Measurements from ENCODE around the gene HELZ. TPM values are rescaled to one million over a fixed set of nuclear protein-coding genes. Genes with fewer than 3 reads are reported as not detected.

HELZ gene
- total and polyA plus RNA-seq, 4 donors: 3.8 to 69.2 (median 25.7) TPM

GRCh38 chr17:67238991-67239390 is 6.0 kb downstream of the HELZ start (continued):
- TF ChIP-seq ZBTB33 (IDR thresholded peaks at IDR 0.05) (no peak), FOXA1 (IDR thresholded peaks at IDR 0.05) (no peak), RAD21 (IDR thresholded peaks at IDR 0.05) (no peak), GABPA (IDR thresholded peaks at IDR 0.05 in 1 of 2, conservative IDR thresholded peaks at IDR 0.05 in 1 of 2) (no peak)

DNA sequence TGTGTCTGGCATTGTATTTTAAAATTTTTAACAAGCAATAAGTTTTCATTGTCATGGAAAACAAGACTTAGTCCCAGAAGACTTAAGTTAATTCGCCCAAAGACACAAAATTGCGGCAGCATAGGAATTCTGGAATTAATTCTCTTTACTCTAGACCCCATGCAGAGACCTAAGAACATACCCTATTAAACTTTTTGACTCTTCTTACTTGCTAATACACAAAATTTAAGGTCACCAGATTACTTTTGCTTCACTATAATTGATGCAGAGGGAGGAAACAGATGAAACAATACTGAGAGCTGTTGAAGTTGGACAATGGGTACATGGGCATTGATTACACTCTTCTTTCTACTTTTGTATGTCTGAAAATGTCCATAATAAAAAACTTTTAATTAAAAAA is 12.6 kb downstream of the HELZ start:
- peaks cover 3 to 32% (median 19%) of the 10 kb centered on the region in 4 donors for H3K36me3 ChIP-seq (ENCODE audit: control insufficient read depth in 4 of 4, insufficient read depth in 3 of 4, low read depth in 1 of 4, low read length in 3 of 4)
- no peaks in the 10 kb centered on the region for H3K27me3 ChIP-seq (ENCODE audit: control insufficient read depth in 4 of 4, insufficient read depth in 4 of 4, low read length in 3 of 4)
- WGBS: 98% methylated on average over 2 of the region's 2 CpGs
- H3K4me1 ChIP-seq (ENCODE audit: control insufficient read depth in 4 of 4, insufficient read depth in 4 of 4, low read length in 3 of 4): peaks cover 3 to 13% (median 9%) of the 10 kb centered on the region in 4 donors
- no peak for DNase-seq (ENCODE audit: low spot score)
- H3K9ac ChIP-seq (ENCODE audit: low read depth in 1 of 2, low read length in 2 of 2): no peak overlapping the region
- H3K9me3 ChIP-seq (ENCODE audit: control insufficient read depth in 4 of 4, low read length in 3 of 4): no peaks in the 10 kb centered on the region
- TF ChIP-seq HNF4G (IDR thresholded peaks at IDR 0.05) (no peak), YY1 (IDR thresholded peaks at IDR 0.05) (no peak), JUND (IDR thresholded peaks at IDR 0.05) (no peak), FOXA1 (IDR thresholded peaks at IDR 0.05) (no peak), SP1 (IDR thresholded peaks at IDR 0.05) (no peak), REST (IDR thresholded peaks at IDR 0.05) (no peak), FOXA2 (IDR thresholded peaks at IDR 0.05) (no peak), NR2F2 (IDR thresholded peaks at IDR 0.05) (no peak), RXRA (IDR thresholded peaks at IDR 0.05) (no peak)
- no peak overlapping the region for H3K4me3 ChIP-seq (ENCODE audit: low read depth in 1 of 3, low read length in 3 of 3)
- H3K27ac ChIP-seq (ENCODE audit: low read depth in 1 of 2, low read length in 2 of 2): no peak overlapping the region

DNA sequence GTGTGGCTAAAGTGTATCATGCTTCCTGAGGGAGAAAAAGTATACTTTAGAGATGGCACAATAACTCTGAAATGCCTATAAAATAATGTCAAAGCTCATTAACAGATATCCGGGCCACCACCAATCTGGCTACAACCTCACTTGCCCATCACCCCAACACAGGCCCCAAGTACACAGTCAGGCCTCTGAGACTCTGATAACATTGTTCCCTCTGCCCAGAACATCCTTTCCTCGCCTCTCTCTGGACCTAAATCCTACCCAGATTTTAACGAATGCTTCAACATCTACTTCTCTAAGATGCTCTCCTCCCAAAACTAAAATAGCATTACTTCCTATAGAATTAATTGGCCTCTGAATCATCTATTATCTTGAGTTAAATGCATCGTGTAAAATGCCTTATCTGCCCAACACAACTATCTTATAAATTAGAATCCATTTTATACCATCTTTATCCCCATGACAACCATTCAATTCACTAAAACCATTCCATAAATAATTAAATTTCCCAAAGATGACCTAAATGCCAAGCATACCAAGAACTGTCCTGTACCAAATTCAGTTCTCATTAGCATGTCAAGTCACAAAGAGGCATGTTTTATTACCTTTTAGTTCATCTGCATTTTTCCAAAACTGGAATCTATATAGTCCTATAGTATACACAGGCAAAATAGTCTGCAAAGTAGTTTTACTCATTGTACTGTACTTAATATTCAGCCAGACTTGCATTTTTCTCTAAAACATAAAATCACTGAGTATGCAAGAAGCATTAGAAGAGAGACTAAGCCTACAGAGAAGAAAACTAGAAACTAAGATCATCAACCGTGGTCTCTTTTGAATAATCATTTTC is 15.7 kb downstream of the HELZ start:
- Histone ChIP-seq H3K4me3 (ENCODE audit: low read depth in 1 of 3, low read length in 3 of 3) (no peak overlapping the region), H3K4me1 (ENCODE audit: control insufficient read depth in 4 of 4, insufficient read depth in 4 of 4, low read length in 3 of 4) (peaks cover 8 to 19% (median 12%) of the 10 kb centered on the region in 4 donors), H3K9me3 (ENCODE audit: control insufficient read depth in 4 of 4, low read length in 3 of 4) (no peaks in the 10 kb centered on the region), H3K36me3 (ENCODE audit: control insufficient read depth in 4 of 4, insufficient read depth in 3 of 4, low read depth in 1 of 4, low read length in 3 of 4) (peaks cover 0 to 12% (median 2%) of the 10 kb centered on the region in 4 donors), H3K27ac (ENCODE audit: low read depth in 1 of 2, low read length in 2 of 2) (no peak overlapping the region), H3K9ac (ENCODE audit: low read depth in 1 of 2, low read length in 2 of 2) (no peak overlapping the region), H3K27me3 (ENCODE audit: control insufficient read depth in 4 of 4, insufficient read depth in 4 of 4, low read length in 3 of 4) (no peaks in the 10 kb centered on the region)
- WGBS: 89% methylated on average over 5 of the region's 5 CpGs
- DNase-seq (ENCODE audit: low spot score): no peak
- TF ChIP-seq FOXA1 (IDR thresholded peaks at IDR 0.05) (no peak), JUND (IDR thresholded peaks at IDR 0.05) (no peak), HNF4A (conservative IDR thresholded peaks at IDR 0.05) (no peak), MAX (IDR thresholded peaks at IDR 0.05) (no peak), ZBTB33 (IDR thresholded peaks at IDR 0.05) (no peak), HNF4G (IDR thresholded peaks at IDR 0.05) (no peak), RXRA (IDR thresholded peaks at IDR 0.05) (no peak)
